Left ventricle myocardium inferior (tissue), 1 donor: ENCODE results near the gene FOXQ1. TPM values are rescaled to one million over a fixed set of nuclear protein-coding genes. Genes with fewer than 3 reads are reported as not detected.

ENCODE experiments used
- DNase-seq: peaks from one replicate; pipeline ENCODE4 v3.0.0-alpha.2; 2020
- H3K27ac ChIP-seq: fragments of 200-600 bp; replicated peaks from 2 replicates; pipeline ENCODE4 v1.8.0; 2021
- H3K27me3 ChIP-seq: fragments of 200-600 bp; 2 replicates; pipeline ENCODE4 v1.8.0; 2021; ENCODE audit warnings: low read depth
- H3K36me3 ChIP-seq: fragments of 200-600 bp; 2 replicates; pipeline ENCODE4 v1.8.0; 2021
- H3K4me1 ChIP-seq: fragments of 200-600 bp; 2 replicates; pipeline ENCODE4 v1.8.0; 2021
- H3K4me3 ChIP-seq: fragments of 200-600 bp; 2 replicates; pipeline ENCODE4 v1.8.0; 2021; ENCODE audit warnings: mild to moderate bottlenecking, moderate library complexity
- H3K9me3 ChIP-seq: fragments of 200-600 bp; replicated peaks from 2 replicates; pipeline ENCODE4 v1.8.0; 2021
- CTCF ChIP-seq: fragments of 200-600 bp; IDR thresholded peaks from 2 replicates; pipeline ENCODE4 v1.8.0; 2021; ENCODE audit warnings: antibody characterized with exemption, mild to moderate bottlenecking, borderline replicate concordance
- intact Hi-C: fragments of 100-400 bp; cut with micrococcal nuclease; formaldehyde crosslinking; loops from one replicate; pipeline ENCODE4 v1.11.0; 2022
- long read RNA-seq: library from polyadenylated mRNA; unstranded; transcript quantifications from one replicate; pipeline ENCODE4 v2.0.0, GENCODE V29; 2021
- total RNA-seq: library from RNA; stranded (reverse); fragmentation: NEBNext Ultra II Directional; extraction: Animal tissue kit (Norgen Biotek cat#: 25700); gene quantifications from one replicate; pipeline ENCODE4 v1.2.1, GENCODE V29; 2021
- donor health status: DM: no; HTN: yes; CAD: no; lungs with severe emphysema.

Gene FOXQ1
- total RNA-seq: not detected
- long read RNA-seq: 0 reads

DNA sequence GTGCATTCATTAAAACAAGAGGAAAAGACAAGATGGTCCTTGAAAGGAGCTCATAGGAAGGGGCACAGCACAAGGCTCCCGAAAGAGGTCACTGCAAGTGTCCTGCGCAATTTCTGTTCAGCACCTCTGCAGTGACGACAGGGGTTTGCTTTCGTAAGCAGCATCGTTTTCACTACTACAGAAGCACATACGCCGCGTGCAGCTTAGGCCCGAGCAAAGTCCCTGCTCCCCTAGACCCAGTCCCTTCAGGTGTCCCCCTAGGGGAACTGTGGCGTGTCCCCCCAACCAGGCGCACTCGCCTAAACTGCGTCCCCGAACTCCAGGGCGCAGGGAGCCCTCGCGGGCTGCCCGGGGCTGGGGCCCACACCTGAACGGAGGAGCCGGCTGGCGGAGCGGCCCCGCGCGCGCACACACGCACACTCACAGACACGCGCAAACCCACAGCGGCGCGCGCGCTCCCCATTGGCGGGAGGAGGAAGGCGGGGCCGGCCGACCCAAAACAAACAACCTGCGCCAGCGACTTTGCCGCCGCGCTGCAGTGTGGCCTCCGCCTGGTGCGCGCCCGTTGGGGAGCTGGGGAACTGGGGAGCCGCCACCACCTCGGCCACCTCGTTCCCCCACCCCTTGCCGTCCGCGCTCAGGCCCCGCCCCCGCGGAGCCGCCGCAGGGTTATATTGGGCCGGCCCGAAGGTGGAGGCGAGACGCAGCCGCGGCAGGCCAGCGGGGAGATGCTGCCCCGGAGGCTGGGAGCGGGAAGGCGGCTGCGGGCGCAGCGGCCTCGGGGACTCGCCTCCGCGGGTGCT lies at the start of gene FOXQ1:
FOXQ1 (plus strand) TSS at position 699 of the 803 bp plus-strand sequence. CDS start 607 bp downstream, outside the sequence.
- H3K9me3 ChIP-seq: peaks cover 1% of the 10 kb centered on the region
- H3K4me1 ChIP-seq: peaks cover 36% of the 10 kb centered on the region
- intact Hi-C loops: no loop called here
- H3K36me3 ChIP-seq: no peaks in the 10 kb centered on the region
- H3K27ac ChIP-seq: no peak within 1 kb of the TSS
- peaks cover 99% of the 10 kb centered on the region for H3K27me3 ChIP-seq
- H3K4me3 ChIP-seq: peak within 1 kb of the TSS; percentile 63
- no peak for DNase-seq
- no peak for TF ChIP-seq CTCF

GRCh38 chr6:1262704-1263038 lies 49.2 kb upstream of the FOXQ1 start:
- no peak for DNase-seq
- intact Hi-C loops: no loop called here

GRCh38 chr6:1263039-1263849 lies 48.7 kb upstream of the FOXQ1 start:
- no peak for DNase-seq
- Histone ChIP-seq H3K36me3 (no peaks in the 10 kb centered on the region), H3K27ac (no peak overlapping the region), H3K9me3 (no peaks in the 10 kb centered on the region), H3K4me3 (no peak overlapping the region), H3K4me1 (no peaks in the 10 kb centered on the region), H3K27me3 (peaks cover 78% of the 10 kb centered on the region)
- intact Hi-C loops: no loop called here
- TF ChIP-seq CTCF: no peak

More at GRCh38 chr6:1262704-1263038, 49.2 kb upstream of the FOXQ1 start:
- no peak for TF ChIP-seq CTCF
- Histone ChIP-seq H3K27me3 (peaks cover 82% of the 10 kb centered on the region), H3K4me1 (no peaks in the 10 kb centered on the region), H3K36me3 (no peaks in the 10 kb centered on the region), H3K9me3 (no peaks in the 10 kb centered on the region), H3K4me3 (no peak overlapping the region), H3K27ac (no peak overlapping the region)

- Histone ChIP-seq H3K9me3 (no peaks in the 10 kb centered on the region), H3K4me1 (no peaks in the 10 kb centered on the region), H3K4me3 (no peak overlapping the region), H3K36me3 (no peaks in the 10 kb centered on the region), H3K27me3 (peaks cover 81% of the 10 kb centered on the region), H3K27ac (no peak overlapping the region)
- DNase-seq: no peak
- no peak for TF ChIP-seq CTCF
- intact Hi-C loops: no loop called here
Observed at GRCh38 chr6:1263850-1264377, 48.0 kb upstream of the FOXQ1 start.

DNA sequence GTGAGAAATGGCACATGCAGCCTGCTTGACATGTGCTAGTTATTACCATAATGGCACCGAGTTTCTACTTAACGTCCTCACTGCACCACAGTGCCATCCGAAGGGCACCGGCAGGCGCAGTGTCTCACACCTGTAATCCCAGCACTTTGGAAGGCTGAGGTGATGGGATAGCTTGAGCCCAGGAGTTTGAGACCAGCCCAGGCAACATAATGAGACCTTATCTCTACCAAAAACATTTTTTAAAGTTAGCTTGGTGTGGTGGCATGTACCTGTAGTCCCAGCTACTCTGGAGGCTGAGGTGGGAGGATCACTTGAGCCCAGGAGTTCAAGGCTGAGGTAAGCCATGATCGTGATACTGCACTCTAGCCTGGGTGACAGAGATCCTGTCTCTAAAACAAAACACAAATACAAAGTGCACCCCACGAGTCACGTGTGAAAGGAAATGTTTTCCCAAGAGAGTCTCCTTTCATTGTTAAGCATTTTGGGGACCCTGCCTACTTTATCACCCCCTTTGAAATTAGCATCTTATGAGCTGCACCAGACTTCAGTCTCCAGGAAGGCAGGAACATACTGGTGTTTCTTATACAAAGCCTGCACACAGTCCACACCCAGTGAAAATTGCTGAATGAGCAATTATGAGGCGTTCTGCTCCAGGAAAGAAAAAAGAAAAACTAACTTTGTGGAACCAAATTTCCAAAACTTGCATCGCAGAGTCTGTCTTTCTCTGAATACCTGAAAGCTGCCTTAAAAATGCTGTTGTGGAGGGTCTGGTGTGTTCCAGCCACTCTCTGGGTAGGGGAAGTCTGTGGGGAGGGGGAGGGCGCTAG lies 47.1 kb upstream of the FOXQ1 start:
- Histone ChIP-seq H3K27ac (no peak overlapping the region), H3K4me1 (no peaks in the 10 kb centered on the region), H3K36me3 (no peaks in the 10 kb centered on the region), H3K27me3 (peaks cover 88% of the 10 kb centered on the region), H3K4me3 (no peak overlapping the region), H3K9me3 (no peaks in the 10 kb centered on the region)
- intact Hi-C loops: no loop called here
- TF ChIP-seq CTCF: no peak
- DNase-seq: no peak
